SHP77 (cell line): Measurements from ENCODE around the gene HCRTR1.

Source experiments
- DNase-seq, 2 experiments: peaks; one replicate each; lab custom pipeline; 2025; lab: John Stamatoyannopoulos, UW

The HCRTR1 gene

GRCh38 chr1:31626223-31627207, 9.0 kb downstream of the HCRTR1 start:
- DNase-seq = no peak

GRCh38 chr1:31627301-31627929, 9.9 kb downstream of the HCRTR1 start:
- no peak for DNase-seq

GRCh38 chr1:31627930-31628559, 10.6 kb downstream of the HCRTR1 start:
- no peak for DNase-seq

- no peak for DNase-seq
Observed at GRCh38 chr1:31628931-31629556, 11.6 kb downstream of the HCRTR1 start.

- DNase-seq = no peak
Observed at GRCh38 chr1:31632649-31633048, 15.2 kb downstream of the HCRTR1 start.

GRCh38 chr1:31633117-31633516, 15.6 kb downstream of the HCRTR1 start:
- DNase-seq = peak; percentile 12 to 14

GRCh38 chr1:31637915-31638673, 20.6 kb downstream of the HCRTR1 start:
- no peak for DNase-seq

- no peak for DNase-seq
Observed at GRCh38 chr1:31639543-31639942, 22.1 kb downstream of the HCRTR1 start.

- no peak for DNase-seq
Observed at GRCh38 chr1:31640179-31640578, 22.7 kb downstream of the HCRTR1 start.

- no peak for DNase-seq
Observed at GRCh38 chr1:31640964-31641363, 23.5 kb downstream of the HCRTR1 start.

- no peak for DNase-seq
Observed at GRCh38 chr1:31642366-31642765, 24.9 kb downstream of the HCRTR1 start.

- no peak for DNase-seq
Observed at GRCh38 chr1:31642897-31643296, 25.4 kb downstream of the HCRTR1 start.

GRCh38 chr1:31643976-31644559, 26.6 kb downstream of the HCRTR1 start:
- DNase-seq = no peak

- peak; percentile 99 to 100 for DNase-seq
Observed at GRCh38 chr1:31644560-31645273, 27.2 kb downstream of the HCRTR1 start, which contains the start of gene PEF1. TSS of gene PEF1 (minus strand) at chr1:31644876. CDS start at chr1:31644864, 12 bp downstream.

- no peak for DNase-seq
Observed at GRCh38 chr1:31645274-31645568, 27.7 kb downstream of the HCRTR1 start.

GRCh38 chr1:31646259-31646960, 28.9 kb downstream of the HCRTR1 start:
- DNase-seq = no peak

- DNase-seq = no peak
Observed at GRCh38 chr1:31647106-31647505, 29.6 kb downstream of the HCRTR1 start.

- DNase-seq = no peak
Observed at GRCh38 chr1:31648190-31648589, 30.7 kb downstream of the HCRTR1 start.

- no peak for DNase-seq
Observed at GRCh38 chr1:31648641-31649357, 31.3 kb downstream of the HCRTR1 start.
